DMS53 treated with DMSO at 0.1 percent for 48 hours (cell line): Measurements from ENCODE around the gene WDR86.

Source experiments
- DNase-seq: peaks from one replicate; lab custom pipeline; 2025; ENCODE audit not compliant: unreplicated experiment; lab: John Stamatoyannopoulos, UW

Gene WDR86

GRCh38 chr7:151393031-151393977 is 16.5 kb downstream of the WDR86 start:
- DNase-seq, result no peak

- no peak for DNase-seq
Observed at GRCh38 chr7:151392426-151392825, 17.4 kb downstream of the WDR86 start.

GRCh38 chr7:151392002-151392401 is 17.8 kb downstream of the WDR86 start:
- DNase-seq, result no peak

GRCh38 chr7:151391358-151391730 is 18.5 kb downstream of the WDR86 start:
- no peak for DNase-seq

- DNase-seq, result no peak
Observed at GRCh38 chr7:151390598-151391357, 19.1 kb downstream of the WDR86 start.

GRCh38 chr7:151389768-151390597 is 19.9 kb downstream of the WDR86 start:
- DNase-seq, result no peak

- DNase-seq, result no peak
Observed at GRCh38 chr7:151389096-151389767, 20.6 kb downstream of the WDR86 start.

GRCh38 chr7:151388430-151388829 is 21.4 kb downstream of the WDR86 start:
- no peak for DNase-seq

GRCh38 chr7:151388007-151388297 is 21.9 kb downstream of the WDR86 start:
- no peak for DNase-seq

- DNase-seq, result no peak
Observed at GRCh38 chr7:151387161-151388006, 22.5 kb downstream of the WDR86 start.

GRCh38 chr7:151386301-151387160 is 23.3 kb downstream of the WDR86 start:
- DNase-seq, result no peak

- DNase-seq, result no peak
Observed at GRCh38 chr7:151385626-151386300, 24.1 kb downstream of the WDR86 start.

- no peak for DNase-seq
Observed at GRCh38 chr7:151384776-151385625, 24.8 kb downstream of the WDR86 start.

GRCh38 chr7:151384352-151384697 is 25.5 kb downstream of the WDR86 start:
- DNase-seq, result no peak

- DNase-seq, result no peak
Observed at GRCh38 chr7:151383638-151384351, 26.0 kb downstream of the WDR86 start.

- DNase-seq, result no peak
Observed at GRCh38 chr7:151382079-151382885, 27.6 kb downstream of the WDR86 start.
